GM10266 (cell line): ENCODE data around the gene LHFPL4.

Experiments
- DNase-seq: peaks from one replicate; pipeline ENCODE4 v3.0.0; 2012; ENCODE audit errors: extremely low spot score
- CTCF ChIP-seq: IDR thresholded peaks from 2 replicates; pipeline ENCODE4 v1.5.1; 2012; ENCODE audit warnings: mild to moderate bottlenecking, low read depth; ENCODE audit not compliant: control insufficient read depth, insufficient read depth; ENCODE audit errors: missing control alignments

LHFPL4 gene

DNA sequence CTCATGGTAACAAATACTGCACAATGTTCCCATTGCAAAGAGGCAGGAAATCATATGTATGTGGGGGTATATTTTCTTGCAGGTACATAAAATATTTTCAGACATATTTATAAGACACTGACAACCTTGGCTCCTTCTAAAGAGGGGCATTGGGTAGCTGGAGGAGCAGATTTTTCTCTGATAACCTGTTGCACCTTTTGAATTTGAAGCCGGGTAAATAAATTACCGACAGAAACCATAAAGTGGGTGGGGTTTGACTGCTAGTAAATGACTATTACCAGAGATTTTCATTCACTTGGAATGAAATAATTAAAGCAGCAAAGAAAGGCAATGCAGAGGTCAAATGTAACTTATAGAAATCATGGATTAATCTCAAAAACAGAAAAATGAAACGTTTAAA lies 19.2 kb downstream of the LHFPL4 start:
- DNase-seq, result no peak
- no peak for TF ChIP-seq CTCF

- no peak for DNase-seq
- no peak for TF ChIP-seq CTCF
Observed at GRCh38 chr3:9525078-9525477, 28.5 kb downstream of the LHFPL4 start.

- TF ChIP-seq CTCF, result no peak
- no peak for DNase-seq
Observed at GRCh38 chr3:9514956-9515355, 38.7 kb downstream of the LHFPL4 start.

GRCh38 chr3:9514306-9514705 lies 39.3 kb downstream of the LHFPL4 start:
- TF ChIP-seq CTCF, result no peak

GRCh38 chr3:9512456-9513045 lies 41.1 kb downstream of the LHFPL4 start:
- no peak for DNase-seq
- TF ChIP-seq CTCF, result no peak

More at GRCh38 chr3:9514306-9514705, 39.3 kb downstream of the LHFPL4 start:
- no peak for DNase-seq

DNA sequence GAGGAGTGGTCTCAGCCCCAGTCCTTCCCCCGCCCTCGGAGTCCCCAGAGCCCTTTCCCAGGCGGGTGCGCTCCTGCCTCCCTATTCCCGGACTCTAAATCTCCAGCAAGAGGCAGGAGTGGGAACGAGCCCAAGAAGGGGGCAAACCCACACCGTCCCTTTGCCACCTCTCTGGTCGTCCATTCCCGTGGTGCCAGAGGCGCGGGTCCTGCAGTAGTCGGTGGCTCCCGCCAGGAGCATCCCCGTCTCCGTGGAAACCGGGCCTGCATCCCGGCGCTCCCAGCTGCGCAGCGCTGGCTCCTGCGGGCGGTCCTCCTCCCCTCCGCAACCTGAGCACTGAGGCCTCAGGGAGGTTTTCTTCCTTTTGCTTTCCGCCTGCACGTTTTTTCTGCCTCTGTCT lies 44.8 kb downstream of the LHFPL4 start:
- no peak for DNase-seq
- TF ChIP-seq CTCF, result no peak

DNA sequence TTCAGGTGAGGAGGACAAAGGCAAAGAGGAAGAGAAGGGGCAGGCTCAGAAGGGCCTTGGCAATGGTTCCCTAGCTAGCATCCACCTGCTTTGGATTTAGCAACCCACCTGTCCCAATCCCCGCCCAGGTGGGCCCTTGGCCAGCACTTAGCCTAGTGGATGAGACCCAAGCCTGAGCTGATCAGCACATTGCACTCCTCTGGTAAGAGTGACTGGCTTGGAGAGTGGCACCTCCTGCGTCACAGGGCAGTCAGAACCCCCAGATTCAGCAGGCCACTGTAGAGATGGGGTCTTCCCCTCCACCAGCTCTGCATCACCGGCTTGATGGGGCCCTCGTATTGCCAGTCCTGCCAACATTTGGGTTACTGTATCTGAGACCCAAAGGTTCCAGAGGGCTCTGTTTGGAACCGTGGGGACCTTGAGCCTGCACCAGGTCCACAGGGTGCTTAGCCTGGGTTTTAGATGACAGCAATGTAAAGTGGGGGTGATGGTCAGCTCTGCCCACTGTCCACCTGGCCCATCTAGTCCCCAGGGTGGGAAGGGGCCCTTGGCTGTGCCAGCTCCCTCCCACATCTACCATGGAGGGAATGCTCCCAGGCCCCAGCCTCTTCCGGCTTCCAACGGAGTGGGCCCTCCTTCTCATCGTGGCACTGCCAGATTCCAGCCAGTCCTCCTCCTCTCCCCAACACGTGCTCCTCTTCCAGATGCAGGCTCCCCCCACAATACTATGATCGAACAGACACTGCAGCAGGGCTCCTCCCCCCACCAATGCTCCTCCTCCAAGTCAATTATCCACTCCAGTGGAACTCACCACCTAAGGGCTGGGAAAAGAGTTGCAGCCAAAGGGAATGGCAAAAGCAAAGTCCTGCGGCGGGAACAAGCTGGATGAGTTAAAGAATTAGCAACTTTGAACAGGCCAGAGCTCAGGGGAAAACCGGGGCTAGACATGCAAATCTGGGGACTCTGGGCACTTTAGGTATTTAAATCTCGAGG lies 45.7 kb downstream of the LHFPL4 start:
- DNase-seq, result no peak
- no peak for TF ChIP-seq CTCF
